ENCODE results near the gene ZNF226. TPM values are rescaled to one million over a fixed set of nuclear protein-coding genes. Genes with fewer than 3 reads are reported as not detected.
"Not testable (repeated sequence)": the region's sequence is repeated elsewhere in the genome, so short reads cannot be mapped to it uniquely, and the experiment has no call there.

The ZNF226 gene
- total RNA-seq, 2 experiments from 2014 or later, result 10.6 to 10.7 TPM

DNA sequence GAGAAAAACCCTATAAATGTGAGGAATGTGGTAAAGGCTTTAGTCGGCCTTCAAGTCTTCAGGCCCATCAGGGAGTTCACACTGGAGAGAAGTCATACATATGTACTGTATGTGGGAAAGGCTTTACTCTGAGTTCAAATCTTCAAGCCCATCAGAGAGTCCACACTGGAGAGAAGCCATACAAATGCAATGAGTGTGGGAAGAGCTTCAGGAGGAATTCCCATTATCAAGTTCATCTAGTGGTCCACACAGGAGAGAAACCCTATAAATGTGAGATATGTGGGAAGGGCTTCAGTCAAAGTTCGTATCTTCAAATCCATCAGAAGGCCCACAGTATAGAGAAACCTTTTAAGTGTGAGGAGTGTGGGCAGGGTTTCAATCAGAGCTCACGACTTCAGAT, 11.7 kb downstream of the ZNF226 start:
- Mint-ChIP-seq H3K4me3 (no peak overlapping the region), H3K27me3 (no peaks in the 10 kb centered on the region), H3K36me3 (peaks cover 75% of the 10 kb centered on the region), H3K4me1 (ENCODE audit: low read depth) (no peaks in the 10 kb centered on the region), H3K9me3 (peaks cover 93% of the 10 kb centered on the region), H3K27ac (no peak overlapping the region)
- no peak for DNase-seq
- POLR2A ChIA-PET, result no interaction called here
- intact Hi-C loops (cut with micrococcal nuclease), result no loop called here
- CTCF ChIA-PET, result no interaction called here

DNA sequence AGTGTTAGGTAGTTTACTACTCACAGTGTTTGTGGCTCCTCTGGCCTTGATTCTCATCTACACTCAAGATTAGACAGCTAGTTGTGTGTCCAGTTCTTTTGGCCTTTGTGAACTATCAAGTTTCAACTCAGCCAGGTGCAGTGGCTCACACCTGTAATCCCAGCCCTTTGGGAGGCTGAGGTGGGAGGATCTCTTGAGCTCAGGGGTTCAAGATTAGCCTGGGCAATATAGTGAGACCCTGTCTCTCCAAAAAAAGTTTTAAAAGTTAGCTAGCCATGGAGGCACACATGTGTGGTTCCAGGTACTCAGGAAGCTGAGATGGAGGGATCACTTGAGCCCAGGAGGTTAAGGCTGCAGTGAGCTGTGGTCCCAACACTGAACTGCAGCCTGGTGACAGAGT, 16.1 kb downstream of the ZNF226 start:
- DNase-seq, result no peak
- ChIA-PET CTCF (no interaction called here), POLR2A (no interaction called here)
- no peak overlapping the region for H3K27ac Mint-ChIP-seq
- H3K9me3 Mint-ChIP-seq, result peaks cover 88% of the 10 kb centered on the region
- H3K4me3 Mint-ChIP-seq, result no peak overlapping the region
- H3K4me1 Mint-ChIP-seq (ENCODE audit: low read depth), result no peaks in the 10 kb centered on the region
- H3K36me3 Mint-ChIP-seq, result peaks cover 51% of the 10 kb centered on the region
- H3K27me3 Mint-ChIP-seq, result no peaks in the 10 kb centered on the region
- intact Hi-C loops (cut with micrococcal nuclease), result no loop called here

DNA sequence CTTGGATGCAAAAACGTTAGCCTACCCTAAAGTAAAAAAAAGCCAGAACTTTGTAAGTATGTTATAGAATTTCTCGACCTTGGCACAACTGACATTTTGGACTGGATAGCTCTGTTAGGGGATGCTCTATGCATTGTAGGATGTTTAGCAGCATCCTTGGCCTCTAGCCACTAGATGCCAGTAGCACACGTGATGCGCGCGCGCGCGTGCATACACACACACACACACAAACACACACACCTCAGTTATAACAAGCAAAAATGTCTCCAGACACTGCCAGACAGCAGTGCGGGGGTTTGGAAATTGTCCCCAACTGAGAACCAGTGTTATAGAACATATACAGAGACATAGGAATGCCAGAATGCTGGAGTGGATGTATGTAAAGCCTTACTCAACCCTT, 17.2 kb downstream of the ZNF226 start:
- peaks cover 87% of the 10 kb centered on the region for H3K9me3 Mint-ChIP-seq
- intact Hi-C loops (cut with micrococcal nuclease), result no loop called here
- POLR2A ChIA-PET, result no interaction called here
- H3K27me3 Mint-ChIP-seq, result no peaks in the 10 kb centered on the region
- no peak for DNase-seq
- CTCF ChIA-PET, result no interaction called here
- H3K36me3 Mint-ChIP-seq, result peaks cover 43% of the 10 kb centered on the region
- no peaks in the 10 kb centered on the region for H3K4me1 Mint-ChIP-seq (ENCODE audit: low read depth)
- H3K4me3 Mint-ChIP-seq, result no peak overlapping the region
- no peak overlapping the region for H3K27ac Mint-ChIP-seq

DNA sequence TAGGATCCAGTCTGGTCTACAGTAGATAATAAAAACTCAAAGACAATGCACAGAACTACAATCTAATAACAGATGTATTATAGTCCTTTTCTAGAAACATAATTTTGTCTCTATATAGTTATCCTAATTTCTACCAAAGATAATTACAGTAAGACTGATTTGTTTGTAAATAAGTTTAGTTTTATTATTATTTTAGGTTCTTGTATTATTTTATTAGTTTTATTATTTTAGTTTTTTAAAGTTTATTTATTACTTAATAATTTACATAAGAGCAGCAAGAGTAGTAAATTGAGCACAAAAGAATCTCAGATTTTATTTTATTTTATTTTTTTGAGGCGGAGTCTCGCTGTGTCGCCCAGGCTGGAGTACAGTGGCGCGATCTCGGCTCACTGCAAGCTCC, 25.1 kb downstream of the ZNF226 start:
- Mint-ChIP-seq H3K9me3 (peaks cover 60% of the 10 kb centered on the region), H3K4me1 (ENCODE audit: low read depth) (no peaks in the 10 kb centered on the region), H3K27me3 (no peaks in the 10 kb centered on the region), H3K4me3 (no peak overlapping the region), H3K36me3 (peaks cover 35% of the 10 kb centered on the region), H3K27ac (no peak overlapping the region)
- DNase-seq, result no peak
- CTCF ChIA-PET, result no interaction called here
- POLR2A ChIA-PET, result no interaction called here
- intact Hi-C loops (cut with micrococcal nuclease), result no loop called here

DNA sequence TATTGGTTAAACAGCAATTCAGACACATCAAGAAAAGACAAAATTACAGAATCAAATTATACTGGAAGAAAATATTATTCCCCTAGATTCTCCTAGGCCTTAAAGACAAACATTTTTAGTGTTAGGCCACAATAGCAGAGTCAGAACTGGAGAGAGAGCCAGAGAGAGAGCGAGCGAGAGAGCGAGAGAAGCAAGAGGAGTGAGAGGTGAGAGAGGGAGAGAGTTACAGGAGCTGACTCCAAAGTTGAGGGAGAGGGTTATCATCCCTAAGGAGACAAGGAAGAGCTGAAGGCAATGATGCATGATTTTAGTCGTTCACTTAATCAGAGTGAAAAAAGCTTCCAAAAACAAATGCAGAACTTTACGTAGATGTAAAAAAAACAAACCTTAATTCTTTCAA, 27.2 kb downstream of the ZNF226 start:
- peaks cover 61% of the 10 kb centered on the region for H3K9me3 Mint-ChIP-seq
- no peak for DNase-seq
- H3K4me3 Mint-ChIP-seq, result no peak overlapping the region
- CTCF ChIA-PET, result no interaction called here
- no peak overlapping the region for H3K27ac Mint-ChIP-seq
- POLR2A ChIA-PET, result no interaction called here
- no peaks in the 10 kb centered on the region for H3K4me1 Mint-ChIP-seq (ENCODE audit: low read depth)
- no peaks in the 10 kb centered on the region for H3K27me3 Mint-ChIP-seq
- H3K36me3 Mint-ChIP-seq, result peaks cover 35% of the 10 kb centered on the region
- intact Hi-C loops (cut with micrococcal nuclease), result no loop called here

DNA sequence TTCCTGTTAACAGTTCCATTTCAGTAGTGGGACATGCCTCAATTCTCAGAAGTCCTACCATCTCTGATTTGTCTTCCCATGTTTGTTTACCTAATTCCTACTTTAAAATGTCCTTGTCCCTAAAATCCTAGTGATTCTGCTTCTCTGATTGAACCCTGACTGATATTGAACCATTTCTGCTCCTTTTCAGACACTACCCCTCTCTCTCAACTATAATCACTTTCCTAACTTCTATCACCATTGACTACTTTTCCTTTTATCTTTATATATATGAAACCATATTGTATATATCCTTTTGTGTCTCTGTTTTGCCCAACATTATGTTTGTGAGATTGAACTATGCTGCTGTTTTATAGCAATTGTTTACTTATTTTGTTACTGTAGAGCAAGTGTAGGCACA, 31.9 kb downstream of the ZNF226 start:
- CTCF ChIA-PET, result no interaction called here
- intact Hi-C loops (cut with micrococcal nuclease), result no loop called here
- POLR2A ChIA-PET, result no interaction called here
- no peak for DNase-seq
- H3K4me3 Mint-ChIP-seq, result no peak overlapping the region
- peaks cover 50% of the 10 kb centered on the region for H3K9me3 Mint-ChIP-seq
- no peaks in the 10 kb centered on the region for H3K27me3 Mint-ChIP-seq
- no peak overlapping the region for H3K27ac Mint-ChIP-seq
- no peaks in the 10 kb centered on the region for H3K4me1 Mint-ChIP-seq (ENCODE audit: low read depth)
- H3K36me3 Mint-ChIP-seq, result peaks cover 19% of the 10 kb centered on the region

DNA sequence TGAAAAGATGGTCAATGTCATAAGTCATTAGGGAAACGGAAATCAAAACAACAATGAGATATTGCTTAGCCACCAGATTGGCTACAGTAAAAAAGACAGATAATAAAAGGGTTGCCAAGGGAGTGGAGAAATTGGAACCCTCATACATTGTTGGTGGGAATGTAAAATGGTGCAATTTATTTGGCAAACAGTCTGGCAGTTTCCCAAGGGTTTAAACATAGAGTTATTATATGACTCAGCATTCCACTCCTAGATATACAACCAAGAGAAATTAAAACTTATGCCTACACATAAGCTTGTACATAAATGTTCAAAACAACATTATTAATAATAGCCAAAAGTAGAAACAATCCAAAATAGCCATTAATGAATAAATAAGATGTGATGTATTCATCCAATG, 37.6 kb downstream of the ZNF226 start:
- H3K27me3 Mint-ChIP-seq, result peaks cover 6% of the 10 kb centered on the region
- ChIA-PET CTCF (no interaction called here), POLR2A (no interaction called here)
- no peak overlapping the region for H3K27ac Mint-ChIP-seq
- H3K9me3 Mint-ChIP-seq, result peaks cover 33% of the 10 kb centered on the region
- H3K4me1 Mint-ChIP-seq (ENCODE audit: low read depth), result peaks cover 5% of the 10 kb centered on the region
- intact Hi-C loops (cut with micrococcal nuclease), result no loop called here
- DNase-seq, result no peak
- no peak overlapping the region for H3K4me3 Mint-ChIP-seq
- peaks cover 24% of the 10 kb centered on the region for H3K36me3 Mint-ChIP-seq

DNA sequence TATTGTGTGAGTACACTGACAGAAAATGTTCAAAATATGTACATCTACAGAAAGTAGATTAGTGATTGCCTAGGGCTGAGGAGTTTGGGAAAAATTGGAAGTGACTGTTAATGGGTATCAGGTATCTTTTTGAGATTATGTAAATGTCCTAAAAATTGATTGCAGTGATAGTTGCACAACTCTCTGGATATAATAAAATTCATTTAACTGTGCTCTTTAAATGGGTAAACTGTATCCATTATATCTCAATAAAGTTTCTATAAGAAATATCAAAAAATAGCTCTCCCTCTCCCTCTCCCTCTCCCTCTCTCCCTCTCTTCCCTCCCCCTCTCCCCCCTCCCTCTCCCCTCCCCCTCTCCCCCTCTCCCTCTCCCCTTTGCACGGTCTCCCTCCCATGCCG, 38.1 kb downstream of the ZNF226 start:
- peaks cover 6% of the 10 kb centered on the region for H3K27me3 Mint-ChIP-seq
- peaks cover 30% of the 10 kb centered on the region for H3K9me3 Mint-ChIP-seq
- POLR2A ChIA-PET, result no interaction called here
- H3K4me3 Mint-ChIP-seq, result no peak overlapping the region
- H3K36me3 Mint-ChIP-seq, result peaks cover 23% of the 10 kb centered on the region
- no peak for DNase-seq
- CTCF ChIA-PET, result no interaction called here
- intact Hi-C loops (cut with micrococcal nuclease), result no loop called here
- H3K4me1 Mint-ChIP-seq (ENCODE audit: low read depth), result peaks cover 7% of the 10 kb centered on the region
- no peak overlapping the region for H3K27ac Mint-ChIP-seq

DNA sequence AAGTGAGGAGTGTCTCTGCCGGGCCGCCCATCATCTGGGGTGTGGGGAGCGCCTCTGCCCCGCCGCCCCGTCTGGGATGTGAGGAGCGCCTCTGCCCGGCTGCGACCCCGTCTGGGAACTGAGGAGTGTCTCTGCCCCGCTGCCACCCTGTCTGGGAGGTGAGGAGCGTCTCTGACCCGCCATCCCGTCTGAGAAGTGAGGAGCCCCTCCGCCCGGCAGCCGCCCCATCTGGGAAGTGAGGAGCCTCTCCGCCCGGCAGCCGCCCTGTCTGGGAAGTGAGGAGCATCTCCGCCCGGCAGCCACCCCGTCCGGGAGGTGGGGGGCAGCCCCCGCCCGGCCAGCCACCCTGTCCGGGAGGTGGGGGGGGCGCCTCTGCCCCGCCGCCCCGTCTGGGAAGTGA, 39.0 kb downstream of the ZNF226 start:
- H3K27me3 Mint-ChIP-seq; DNase-seq; H3K4me3 Mint-ChIP-seq; CTCF ChIA-PET; H3K4me1 Mint-ChIP-seq (ENCODE audit: low read depth); H3K27ac Mint-ChIP-seq; intact Hi-C loops (cut with micrococcal nuclease); POLR2A ChIA-PET: not testable (repeated sequence)
- H3K9me3 Mint-ChIP-seq, result peaks cover 30% of the 10 kb centered on the region
- peaks cover 23% of the 10 kb centered on the region for H3K36me3 Mint-ChIP-seq

DNA sequence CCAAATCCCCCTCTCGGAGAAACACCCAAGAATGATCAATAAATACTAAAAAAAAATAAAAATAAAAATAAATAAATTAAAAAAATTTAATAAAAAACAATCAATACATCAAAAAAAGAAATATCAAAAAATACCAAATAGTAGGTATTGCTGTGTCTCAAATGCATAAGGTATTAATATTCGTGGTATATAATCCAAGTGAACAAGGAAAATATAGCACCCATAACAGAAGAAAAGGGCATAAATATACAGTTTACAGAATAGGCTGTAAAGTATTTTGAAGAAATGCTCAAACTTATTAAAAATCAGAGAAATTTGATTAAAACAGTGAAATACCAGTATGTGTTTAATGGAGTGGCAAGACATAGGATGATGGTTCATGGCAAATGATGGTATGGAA, 39.9 kb downstream of the ZNF226 start:
- intact Hi-C loops (cut with micrococcal nuclease), result no loop called here
- peaks cover 6% of the 10 kb centered on the region for H3K27me3 Mint-ChIP-seq
- DNase-seq, result no peak
- no peak overlapping the region for H3K27ac Mint-ChIP-seq
- POLR2A ChIA-PET, result no interaction called here
- no peak overlapping the region for H3K4me3 Mint-ChIP-seq
- H3K4me1 Mint-ChIP-seq (ENCODE audit: low read depth), result peaks cover 7% of the 10 kb centered on the region
- peaks cover 26% of the 10 kb centered on the region for H3K9me3 Mint-ChIP-seq
- CTCF ChIA-PET, result no interaction called here
- peaks cover 21% of the 10 kb centered on the region for H3K36me3 Mint-ChIP-seq

DNA sequence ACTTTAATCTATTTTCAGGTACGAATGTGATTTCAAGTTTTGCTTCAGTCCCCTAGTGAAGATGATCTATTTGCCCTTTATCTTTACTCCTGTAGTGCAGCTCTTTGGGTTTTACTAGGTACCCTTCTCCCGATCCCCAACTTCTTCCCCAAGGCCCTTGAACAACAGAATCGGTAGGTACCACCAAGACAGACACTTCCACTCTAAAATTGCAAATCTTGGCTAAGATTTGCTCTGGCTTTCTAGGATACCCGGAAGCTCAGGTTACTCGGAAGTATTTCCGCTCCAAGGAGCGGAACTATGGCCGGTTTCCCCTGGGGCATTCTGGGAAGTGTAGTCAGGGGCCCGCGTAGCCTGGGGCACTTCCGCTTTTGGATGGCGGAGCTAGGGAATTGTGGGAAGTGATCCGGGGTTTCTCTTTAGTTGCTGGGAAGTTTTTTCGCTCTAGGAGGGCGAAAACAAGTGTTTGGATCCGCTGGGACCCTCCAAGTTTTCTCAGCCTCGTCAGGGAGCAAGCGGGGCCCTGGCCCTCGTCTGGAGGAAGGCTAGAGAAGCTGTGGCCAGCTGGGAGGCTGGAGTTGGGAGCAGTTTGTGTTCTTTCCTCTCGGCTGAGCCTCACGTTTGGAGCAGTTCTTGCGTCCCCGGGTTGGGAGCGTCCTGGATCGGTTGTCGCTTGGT, 42.4 kb downstream of the ZNF226 start:
- ChIA-PET POLR2A (no interaction called here), CTCF (interaction anchor here (1.0 kb wide), 1 partner anchor 43 kb away, joined by 4 read pairs; the partner anchor contains the start of gene ZNF226)
- Mint-ChIP-seq H3K27me3 (peaks cover 6% of the 10 kb centered on the region), H3K4me3 (peak overlapping the region; percentile 82), H3K36me3 (peaks cover 17% of the 10 kb centered on the region), H3K9me3 (peaks cover 22% of the 10 kb centered on the region), H3K27ac (peak overlapping the region; percentile 79), H3K4me1 (ENCODE audit: low read depth) (peaks cover 7% of the 10 kb centered on the region)
- DNase-seq, result peak; percentile 84
- intact Hi-C loops (cut with micrococcal nuclease), result loop anchor here (2.0 kb wide), 1 partner anchor 182 kb away; the partner anchor contains the start of gene ZNF222

DNA sequence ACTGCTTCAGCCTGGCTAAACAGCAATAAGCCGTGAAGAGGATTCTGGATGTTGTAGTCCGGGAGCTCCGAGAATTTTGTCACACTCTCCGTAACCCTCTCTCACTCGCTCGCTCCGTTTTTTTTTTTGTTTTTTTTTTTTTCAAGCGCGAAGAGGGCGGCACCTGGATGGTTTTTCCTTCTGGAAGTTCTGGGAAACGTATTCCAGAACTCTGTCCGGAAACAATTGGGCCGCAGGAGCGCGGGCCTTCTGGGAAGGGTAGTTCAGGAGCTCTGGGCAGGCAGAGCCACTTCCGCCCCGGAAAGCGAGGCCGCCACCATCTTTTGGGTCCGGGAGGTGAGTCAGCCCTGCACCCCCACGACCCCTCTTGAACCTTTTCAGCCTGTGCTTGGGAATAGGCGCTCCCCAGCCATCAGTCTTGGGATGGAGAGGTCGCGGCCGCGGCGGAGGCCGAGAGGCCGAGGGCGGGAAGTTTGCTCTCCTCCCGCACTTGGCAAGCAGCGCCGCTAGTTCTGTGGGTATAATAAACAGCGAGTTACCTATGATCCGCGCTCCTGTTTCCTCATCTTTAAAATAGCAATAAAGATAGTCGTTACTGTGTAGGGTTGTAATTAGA, 47.5 kb downstream of the ZNF226 start, which contains the start of gene ZNF227:
TSS of gene ZNF227 (plus strand) at position 283 of the 616 bp plus-strand sequence. CDS start 5,261 bp downstream, outside the sequence.
- POLR2A ChIA-PET, result interaction anchor here (0.7 to 1.0 kb wide), 3 partner anchors 47 to 92 kb away, joined by 3 to 5 read pairs (median 4); partner anchors contain the start of genes ZNF226 and ZNF235
- CTCF ChIA-PET, result interaction anchor here (0.7 kb wide), 1 partner anchor 436 kb away, joined by 3 read pairs; no protein-coding TSS in a partner anchor
- Mint-ChIP-seq H3K4me1 (ENCODE audit: low read depth) (peaks cover 23% of the 10 kb centered on the region), H3K27me3 (no peaks in the 10 kb centered on the region), H3K36me3 (peaks cover 33% of the 10 kb centered on the region), H3K4me3 (peak within 1 kb of the TSS; percentile 91), H3K27ac (peak within 1 kb of the TSS; percentile 88), H3K9me3 (peaks cover 13% of the 10 kb centered on the region)
- DNase-seq, result peak; percentile 89
- intact Hi-C loops (cut with micrococcal nuclease), result loop anchor here (1.0 to 5.0 kb wide), 7 partner anchors 48 to 290 kb away; partner anchors contain the start of genes ZNF180, ZNF225, ZNF226 and ZNF230

Measured in activated CD4-positive, alpha-beta memory T cell treated with anti-CD3 and anti-CD28 coated beads for 36 hours (primary cell).